Liver (tissue), 3 donors: ENCODE measurements around the gene PTCSC3.

ENCODE experiments used
- GABPA ChIP-seq, 2 donors: IDR thresholded peaks in 1 of 2; conservative IDR thresholded peaks in 1 of 2; 2 replicates each; pipeline ENCODE4 v1.6.1; 2016; ENCODE audit warnings: antibody characterized with exemption in 2 of 2, mild to moderate bottlenecking in 1 of 2, moderate library complexity in 1 of 2
- RXRA ChIP-seq, 2 donors: IDR thresholded peaks; 2 replicates each; pipeline ENCODE4 v1.6.1; 2017 to 2018; ENCODE audit warnings: antibody characterized with exemption in 2 of 2, mild to moderate bottlenecking in 1 of 2
- SP1 ChIP-seq: IDR thresholded peaks from 2 replicates; pipeline ENCODE4 v1.6.1; 2018; ENCODE audit warnings: antibody characterized with exemption, mild to moderate bottlenecking
- TF ChIP-seq, protein P1 (sequence below): fragments of 150-350 bp; IDR thresholded peaks from 2 replicates; pipeline ENCODE4 v1.5.1; 2017; ENCODE audit warnings: improper control_type of control experiment, low read depth, low read length; ENCODE audit not compliant: missing input control
- donor health status: healthy.
- donor health status: healthy.

DNA sequence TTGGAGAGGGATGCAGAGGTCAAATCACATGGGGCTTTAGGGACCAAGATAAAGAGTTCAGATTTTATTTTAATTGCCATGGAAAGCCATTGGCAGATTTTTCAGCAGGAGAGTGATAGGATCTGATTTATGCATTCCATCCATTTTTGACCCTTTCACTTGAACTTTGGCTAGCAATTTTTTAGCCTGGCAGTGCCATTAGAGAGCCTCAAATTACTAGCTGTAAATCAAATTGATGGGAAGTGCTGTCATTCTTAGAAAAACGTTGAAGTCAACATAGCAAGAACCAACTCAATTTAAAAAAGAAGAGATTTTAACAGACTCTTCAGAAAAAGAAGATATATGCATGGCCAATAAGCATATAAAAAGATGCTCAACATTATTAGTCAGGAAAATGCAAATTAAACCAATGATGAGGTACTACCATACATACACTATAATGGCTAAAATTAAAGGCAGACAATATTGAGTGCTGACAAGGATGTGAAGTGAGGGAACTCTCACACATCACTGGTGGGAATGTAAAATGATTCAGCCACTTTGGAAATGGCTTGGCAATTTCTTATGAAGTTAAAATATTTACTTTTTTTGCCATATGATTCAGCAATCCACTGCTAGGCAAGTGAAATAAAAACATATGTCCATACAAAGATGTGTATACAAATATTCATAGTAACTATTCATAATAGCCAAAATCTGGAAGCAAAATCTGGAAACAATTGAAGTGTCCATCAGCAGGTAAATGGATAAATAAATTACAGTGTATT, 89.7 kb downstream of the PTCSC3 start:
- no peak for TF ChIP-seq SP1
- no peak for TF ChIP-seq RXRA (IDR thresholded peaks at IDR 0.05)
- TF ChIP-seq, protein P1, sequence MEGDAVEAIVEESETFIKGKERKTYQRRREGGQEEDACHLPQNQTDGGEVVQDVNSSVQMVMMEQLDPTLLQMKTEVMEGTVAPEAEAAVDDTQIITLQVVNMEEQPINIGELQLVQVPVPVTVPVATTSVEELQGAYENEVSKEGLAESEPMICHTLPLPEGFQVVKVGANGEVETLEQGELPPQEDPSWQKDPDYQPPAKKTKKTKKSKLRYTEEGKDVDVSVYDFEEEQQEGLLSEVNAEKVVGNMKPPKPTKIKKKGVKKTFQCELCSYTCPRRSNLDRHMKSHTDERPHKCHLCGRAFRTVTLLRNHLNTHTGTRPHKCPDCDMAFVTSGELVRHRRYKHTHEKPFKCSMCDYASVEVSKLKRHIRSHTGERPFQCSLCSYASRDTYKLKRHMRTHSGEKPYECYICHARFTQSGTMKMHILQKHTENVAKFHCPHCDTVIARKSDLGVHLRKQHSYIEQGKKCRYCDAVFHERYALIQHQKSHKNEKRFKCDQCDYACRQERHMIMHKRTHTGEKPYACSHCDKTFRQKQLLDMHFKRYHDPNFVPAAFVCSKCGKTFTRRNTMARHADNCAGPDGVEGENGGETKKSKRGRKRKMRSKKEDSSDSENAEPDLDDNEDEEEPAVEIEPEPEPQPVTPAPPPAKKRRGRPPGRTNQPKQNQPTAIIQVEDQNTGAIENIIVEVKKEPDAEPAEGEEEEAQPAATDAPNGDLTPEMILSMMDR, result no peak
- no peak for TF ChIP-seq GABPA (IDR thresholded peaks at IDR 0.05 in 1 of 2, conservative IDR thresholded peaks at IDR 0.05 in 1 of 2)
